ENCODE measurements around the gene WT1. TPM values are rescaled to one million over a fixed set of nuclear protein-coding genes. Genes with fewer than 3 reads are reported as not detected.
"Not testable (repeated sequence)": the region's sequence is repeated elsewhere in the genome, so short reads cannot be mapped to it uniquely, and the experiment has no call there.

The WT1 gene
- 122 to 131 TPM (median 125 TPM) in 3 replicates for total RNA-seq

GRCh38 chr11:32435511-32435941, at the start of gene WT1:
Gene WT1 (minus strand): TSS chr11:32435539.
- H3K9me3 Mint-ChIP-seq = no peaks in the 10 kb centered on the region
- H3K4me3 Mint-ChIP-seq = peak within 1 kb of the TSS; percentile 96
- peaks cover 23% of the 10 kb centered on the region for H3K36me3 Mint-ChIP-seq
- peaks cover 69% of the 10 kb centered on the region for H3K4me1 Mint-ChIP-seq
- DNase-seq (ENCODE audit: low spot score in 2 of 2, unreplicated experiment in 2 of 2) = peak in 1 of 2 experiments; percentile 80
- H3K27ac Mint-ChIP-seq = peak within 1 kb of the TSS; percentile 99
- peaks cover 88% of the 10 kb centered on the region for H3K27me3 Mint-ChIP-seq (ENCODE audit: low read depth)
- TF ChIP-seq CTCF (IDR thresholded peaks at IDR 0.05; ENCODE audit: unreplicated experiment) = no peak

DNA sequence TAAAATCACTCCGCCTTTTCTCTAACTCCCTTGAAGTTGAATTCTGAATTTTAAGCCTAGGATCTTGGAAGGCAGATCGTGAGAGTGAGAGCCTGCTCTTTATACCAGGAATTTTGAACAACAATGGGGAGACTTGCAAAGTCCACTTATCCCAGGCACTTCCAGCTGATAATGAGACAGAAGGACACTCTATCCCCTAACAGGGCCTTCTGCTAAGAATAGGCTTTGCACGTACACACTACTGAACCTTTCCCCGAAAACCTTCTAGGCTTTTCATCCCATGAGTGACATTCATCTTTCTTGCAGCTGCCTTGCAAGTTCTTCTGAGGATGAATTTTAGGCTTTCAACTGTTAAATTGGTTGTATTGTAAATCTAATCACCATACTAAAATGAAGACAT, 44.0 kb upstream of the WT1 start:
- peak overlapping the region; percentile 91 for H3K27ac Mint-ChIP-seq

GRCh38 chr11:32478277-32478731, 43.0 kb upstream of the WT1 start:
- peak overlapping the region; percentile 91 for H3K27ac Mint-ChIP-seq
- no peaks in the 10 kb centered on the region for H3K36me3 Mint-ChIP-seq
- peaks cover 72% of the 10 kb centered on the region for H3K4me1 Mint-ChIP-seq
- peak in 1 of 2 experiments; percentile 48 for DNase-seq (ENCODE audit: low spot score in 2 of 2, unreplicated experiment in 2 of 2)
- TF ChIP-seq CTCF (IDR thresholded peaks at IDR 0.05; ENCODE audit: unreplicated experiment) = no peak
- no peaks in the 10 kb centered on the region for H3K9me3 Mint-ChIP-seq
- peak overlapping the region; percentile 5 for H3K4me3 Mint-ChIP-seq
- peaks cover 2% of the 10 kb centered on the region for H3K27me3 Mint-ChIP-seq (ENCODE audit: low read depth)

More for the DNA sequence above, 44.0 kb upstream of the WT1 start:
- no peak for DNase-seq (ENCODE audit: low spot score in 2 of 2, unreplicated experiment in 2 of 2)
- Mint-ChIP-seq H3K4me1 (peaks cover 66% of the 10 kb centered on the region), H3K9me3 (no peaks in the 10 kb centered on the region), H3K27me3 (ENCODE audit: low read depth) (peaks cover 2% of the 10 kb centered on the region), H3K4me3 (no peak overlapping the region), H3K36me3 (no peaks in the 10 kb centered on the region)
- no peak for TF ChIP-seq CTCF (IDR thresholded peaks at IDR 0.05; ENCODE audit: unreplicated experiment)

DNA sequence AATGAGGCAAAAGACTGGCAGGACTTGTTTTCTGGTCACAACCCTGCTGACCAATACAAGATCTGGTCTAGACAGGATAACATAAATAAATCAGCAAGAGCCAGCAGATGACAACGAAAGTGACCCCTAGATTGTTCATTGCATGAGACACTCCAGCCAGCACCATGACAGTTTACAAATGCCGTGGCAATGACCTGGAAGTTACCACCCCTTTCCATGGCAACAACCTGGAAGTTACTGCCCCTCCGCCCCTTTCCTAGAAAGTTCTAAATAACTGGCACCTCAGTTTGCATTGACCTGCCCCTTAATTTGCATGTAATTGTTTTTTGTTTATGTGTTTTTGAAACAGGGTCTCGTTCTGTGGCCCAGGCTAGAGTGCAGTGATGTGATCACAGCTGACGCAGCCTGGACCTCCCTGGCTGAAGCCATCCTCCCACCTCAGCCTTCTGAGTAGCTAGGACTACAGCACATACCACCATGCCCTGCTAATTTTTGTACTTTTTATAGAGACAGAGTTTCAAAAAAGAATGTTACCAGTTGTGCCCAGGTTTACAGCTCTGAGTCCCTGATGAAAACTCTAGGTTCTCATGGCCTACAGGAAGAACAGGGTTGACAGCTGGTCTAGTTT, 38.1 kb upstream of the WT1 start:
- peaks cover 4% of the 10 kb centered on the region for H3K36me3 Mint-ChIP-seq
- H3K4me3 Mint-ChIP-seq = no peak overlapping the region
- H3K27ac Mint-ChIP-seq = peak overlapping the region; percentile 63
- DNase-seq (ENCODE audit: low spot score in 2 of 2, unreplicated experiment in 2 of 2) = no peak
- no peaks in the 10 kb centered on the region for H3K27me3 Mint-ChIP-seq (ENCODE audit: low read depth)
- TF ChIP-seq CTCF (IDR thresholded peaks at IDR 0.05; ENCODE audit: unreplicated experiment) = no peak
- no peaks in the 10 kb centered on the region for H3K9me3 Mint-ChIP-seq
- peaks cover 48% of the 10 kb centered on the region for H3K4me1 Mint-ChIP-seq

DNA sequence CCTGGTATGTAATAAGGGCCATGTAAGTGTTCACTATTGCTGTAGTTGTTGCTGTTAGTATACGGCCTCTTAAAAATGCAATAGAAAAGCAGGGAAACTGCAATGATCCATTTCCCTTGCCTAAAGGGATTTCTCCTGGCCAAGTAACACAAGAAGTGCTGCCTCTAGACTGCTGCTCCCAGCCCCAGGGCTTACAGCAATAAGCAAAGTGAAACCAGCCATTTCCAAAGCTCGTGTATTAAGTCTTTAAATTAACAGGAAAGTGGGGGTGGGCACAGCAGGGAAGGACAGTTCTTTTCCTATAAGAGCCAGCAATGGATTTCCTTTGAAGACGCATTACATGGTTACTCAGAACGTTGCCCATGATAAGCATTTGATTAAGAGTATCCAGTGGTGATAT, 36.9 kb upstream of the WT1 start:
- H3K4me3 Mint-ChIP-seq = no peak overlapping the region
- H3K27ac Mint-ChIP-seq = peak overlapping the region; percentile 81
- H3K27me3 Mint-ChIP-seq (ENCODE audit: low read depth) = no peaks in the 10 kb centered on the region
- no peak for TF ChIP-seq CTCF (IDR thresholded peaks at IDR 0.05; ENCODE audit: unreplicated experiment)
- no peak for DNase-seq (ENCODE audit: low spot score in 2 of 2, unreplicated experiment in 2 of 2)
- no peaks in the 10 kb centered on the region for H3K9me3 Mint-ChIP-seq
- peaks cover 4% of the 10 kb centered on the region for H3K36me3 Mint-ChIP-seq
- peaks cover 36% of the 10 kb centered on the region for H3K4me1 Mint-ChIP-seq

GRCh38 chr11:32471544-32471943, 36.2 kb upstream of the WT1 start:
- H3K36me3 Mint-ChIP-seq; DNase-seq (ENCODE audit: low spot score in 2 of 2, unreplicated experiment in 2 of 2); H3K27ac Mint-ChIP-seq; H3K9me3 Mint-ChIP-seq; H3K27me3 Mint-ChIP-seq (ENCODE audit: low read depth); H3K4me3 Mint-ChIP-seq: not testable (repeated sequence)
- H3K4me1 Mint-ChIP-seq = peaks cover 33% of the 10 kb centered on the region

Measured in mesothelial cell of epicardium (in vitro differentiated cells).